HG03196 (cell line): Measurements from ENCODE around the gene DOCK4.

Experiments used
- ATAC-seq: cut with Tn5 transposase; IDR thresholded peaks from one replicate; pipeline ENCODE4 v1.9.1; 2021; ENCODE audit not compliant: unreplicated experiment

DOCK4 gene

DNA sequence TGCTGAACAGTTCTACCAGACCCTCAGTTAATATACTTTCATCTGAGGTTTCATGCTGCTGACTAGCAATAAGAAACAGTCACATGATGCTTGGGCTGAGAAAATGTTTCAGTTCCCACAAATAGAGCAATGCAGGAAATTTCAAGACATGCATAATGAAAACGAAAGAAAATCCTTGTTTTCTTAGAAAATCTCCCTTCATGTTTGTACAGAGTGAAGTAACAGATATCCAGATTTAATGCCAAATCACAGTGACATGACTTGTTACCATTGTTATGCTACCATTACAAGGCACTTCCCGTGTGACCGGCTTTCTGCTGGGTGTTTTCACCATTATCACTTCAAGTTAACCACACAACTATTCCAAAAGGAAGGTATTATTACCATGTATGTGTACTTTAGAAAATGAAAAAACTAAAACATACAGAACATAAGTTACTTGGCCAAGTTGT is 121.7 kb downstream of the DOCK4 start:
- ATAC-seq: peak; percentile 51

DNA sequence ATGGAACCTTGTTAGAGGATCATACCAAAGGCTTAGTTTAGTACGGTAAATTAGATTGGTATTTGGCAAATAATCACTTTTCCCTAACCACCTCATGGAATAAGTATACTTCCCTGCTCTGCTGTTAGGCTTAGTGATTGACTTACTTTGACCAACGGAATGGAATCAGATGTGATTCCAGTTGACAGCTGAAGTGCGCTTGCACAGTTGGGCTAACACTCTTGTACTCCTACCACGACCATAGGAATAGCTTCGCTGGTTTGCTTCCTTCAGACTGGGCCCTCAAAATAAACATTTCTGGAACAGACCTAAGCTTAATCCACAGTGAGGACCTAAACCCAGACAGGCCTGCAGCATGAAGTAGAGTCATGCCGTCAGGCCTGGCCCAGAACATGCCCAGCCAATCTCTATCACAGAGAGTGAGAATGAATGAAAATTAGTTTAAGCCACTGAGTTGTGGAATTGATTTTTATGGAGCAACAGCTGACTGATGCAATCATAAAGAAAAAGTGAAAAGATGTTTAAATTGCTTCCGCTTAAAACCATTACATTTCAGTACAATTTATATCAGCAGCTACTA is 122.3 kb downstream of the DOCK4 start:
- ATAC-seq: no peak

DNA sequence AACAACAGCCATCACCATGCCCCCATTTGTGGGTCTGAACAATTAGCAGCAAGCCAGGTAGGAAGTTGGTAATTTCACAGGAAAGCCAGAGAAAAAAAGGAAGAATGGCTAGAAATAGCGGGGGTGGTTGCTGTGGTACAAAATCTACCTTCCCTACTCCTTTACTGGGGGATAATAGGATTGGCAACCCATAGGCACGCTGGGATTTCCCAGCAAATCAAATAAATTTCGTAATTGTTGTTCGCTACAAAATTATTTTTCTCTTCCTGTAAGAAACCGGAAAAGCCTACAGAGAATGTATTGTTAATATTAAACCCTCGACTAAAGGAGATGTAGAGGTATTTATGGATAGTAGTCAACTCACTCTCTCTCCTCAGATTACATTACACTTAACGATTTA is 123.9 kb downstream of the DOCK4 start:
- no peak for ATAC-seq

DNA sequence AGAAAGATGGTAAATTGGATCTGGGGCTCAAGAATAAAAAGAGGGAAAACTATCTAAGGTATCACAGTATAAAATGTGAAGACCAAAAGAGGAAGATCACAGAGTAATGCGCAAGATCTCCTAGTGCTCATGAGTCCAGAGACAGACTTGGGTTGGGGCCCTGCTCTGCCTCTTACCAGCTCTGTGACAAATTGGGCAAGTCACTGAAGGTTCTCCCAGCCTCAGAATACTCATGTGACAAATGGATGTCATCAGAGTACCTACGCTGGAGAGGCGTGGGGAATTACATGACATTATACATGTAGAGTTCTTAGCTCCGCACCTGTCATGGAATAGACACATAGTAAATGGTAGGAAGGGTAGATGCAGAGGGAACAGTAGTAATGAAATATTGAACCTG is 124.4 kb downstream of the DOCK4 start:
- ATAC-seq: no peak

DNA sequence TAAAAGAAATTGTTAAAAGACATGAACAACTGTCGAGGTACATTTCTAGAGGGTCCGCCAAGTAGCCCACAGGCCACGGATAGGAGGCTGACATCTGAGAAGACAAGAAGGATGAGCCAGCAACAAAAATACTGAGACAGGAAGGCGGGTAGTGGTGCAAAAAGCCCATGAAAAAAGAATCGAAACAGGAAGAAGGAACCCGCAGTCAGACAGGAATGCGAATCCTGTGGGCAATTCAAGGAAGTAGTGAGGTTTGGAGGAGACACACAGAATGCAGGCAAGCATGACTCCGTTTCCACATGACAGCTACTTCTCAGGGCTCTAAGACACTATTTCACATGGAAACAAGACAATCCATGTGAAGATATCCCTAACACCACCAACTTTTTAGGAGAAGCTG is 125.2 kb downstream of the DOCK4 start:
- peak; percentile 40 for ATAC-seq

DNA sequence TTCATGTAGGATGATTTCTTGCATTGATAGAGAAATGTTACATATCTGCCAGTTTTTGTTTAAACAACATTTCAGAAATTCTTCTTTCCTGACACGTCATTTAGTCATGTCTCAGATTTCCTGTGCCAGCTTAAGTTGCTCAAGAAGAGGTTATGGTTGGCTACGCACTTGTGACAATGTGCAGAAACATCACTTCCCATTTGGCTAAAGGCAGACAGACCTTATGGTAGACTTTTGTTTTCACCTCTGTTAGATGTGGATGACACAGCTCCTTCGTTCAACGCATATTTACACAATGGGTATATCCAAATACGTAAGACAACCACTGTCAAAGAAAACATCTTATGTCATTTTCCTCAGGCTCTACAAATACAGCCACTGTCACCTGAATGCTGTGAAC is 125.8 kb downstream of the DOCK4 start:
- ATAC-seq: peak; percentile 92

DNA sequence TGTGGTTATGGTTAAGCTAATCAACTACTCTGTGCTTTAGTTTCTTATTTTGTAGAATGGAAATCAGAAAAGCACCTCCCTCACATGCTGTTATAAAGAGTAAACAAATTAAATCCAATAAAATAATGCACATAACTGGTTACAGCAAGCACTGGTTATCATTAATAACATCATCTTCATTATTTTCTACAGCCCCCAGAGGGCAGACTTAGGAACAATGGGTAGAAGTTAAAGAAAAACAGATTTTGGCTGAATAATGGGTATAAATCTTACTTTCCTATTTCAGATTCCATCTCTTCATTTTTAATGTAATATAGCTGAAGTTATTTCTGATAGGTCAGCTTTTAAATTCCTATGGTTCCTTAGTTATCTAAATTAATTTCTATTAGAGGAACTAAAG is 126.5 kb downstream of the DOCK4 start:
- no peak for ATAC-seq

DNA sequence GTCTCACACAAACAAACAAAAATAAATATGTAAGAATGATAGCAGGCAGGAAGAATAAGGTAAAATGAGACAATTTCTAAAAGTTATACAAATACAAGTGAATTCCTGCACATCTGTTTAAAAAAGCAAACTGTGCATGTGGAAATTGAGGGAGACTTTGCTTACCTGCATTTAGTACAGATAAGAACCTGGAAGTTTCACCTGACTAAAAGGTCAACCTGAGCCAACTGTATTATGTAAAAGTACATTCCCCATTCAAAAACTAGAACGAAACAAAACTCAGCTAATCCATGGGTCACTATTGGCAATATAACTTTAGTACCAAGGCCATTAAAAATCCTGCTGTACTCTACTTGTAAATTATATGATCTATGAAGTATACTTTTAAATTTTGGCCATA is 127.1 kb downstream of the DOCK4 start:
- no peak for ATAC-seq

DNA sequence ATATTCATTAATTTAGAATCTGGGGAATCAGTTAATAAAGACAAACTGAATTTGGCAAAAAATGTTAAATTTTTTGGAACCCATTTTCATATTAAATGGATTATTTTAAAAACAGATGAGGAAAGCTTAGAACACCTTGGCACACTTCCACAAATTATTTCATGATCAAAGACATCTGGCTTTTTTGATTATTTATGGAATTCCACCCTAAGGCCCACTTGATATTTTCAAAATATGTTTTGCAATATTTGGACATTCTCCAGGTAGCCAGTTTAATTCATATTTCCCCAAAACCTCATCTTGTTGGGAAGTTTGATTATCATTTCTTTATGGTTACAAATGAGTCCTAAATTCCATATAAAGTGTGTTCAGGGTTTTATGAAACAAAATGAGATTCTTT is 129.9 kb downstream of the DOCK4 start:
- no peak for ATAC-seq

DNA sequence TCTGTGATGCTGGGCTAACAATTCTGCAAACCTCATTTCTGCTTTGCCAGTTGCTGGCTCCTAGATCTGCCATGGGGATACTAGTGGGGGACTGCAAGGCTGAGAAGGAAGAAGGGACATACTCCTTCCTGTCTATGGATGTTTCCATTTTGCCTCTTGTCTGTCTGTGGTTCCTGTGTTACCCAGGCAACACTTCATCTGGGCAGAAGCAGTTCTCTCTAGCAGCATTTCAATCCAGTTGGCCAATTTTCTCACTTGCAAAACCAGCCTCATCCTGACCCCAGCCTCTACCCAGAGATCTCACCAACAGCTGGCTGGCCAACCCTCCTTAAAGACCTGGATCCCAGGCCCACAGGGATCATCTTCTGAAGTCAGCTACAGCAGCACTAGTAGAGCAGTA is 131.7 kb downstream of the DOCK4 start:
- no peak for ATAC-seq

DNA sequence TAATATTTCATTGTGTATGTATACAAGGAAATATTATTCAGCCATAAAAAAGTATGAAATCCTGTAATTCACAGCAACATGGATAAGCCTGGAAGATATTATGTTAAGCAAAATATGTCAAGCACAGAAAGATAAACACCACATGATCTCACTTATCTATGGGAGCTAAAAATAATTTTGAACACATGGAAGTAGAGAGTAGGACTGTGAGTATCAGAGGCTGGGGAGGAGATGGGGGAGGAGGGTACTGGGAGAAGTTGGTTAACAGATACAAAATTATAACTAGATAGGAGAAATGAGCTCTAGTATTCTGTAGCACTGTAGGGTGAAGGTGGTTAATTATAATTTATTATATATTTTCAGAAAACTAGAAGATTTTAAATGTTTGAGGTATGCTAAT is 132.7 kb downstream of the DOCK4 start:
- no peak for ATAC-seq

DNA sequence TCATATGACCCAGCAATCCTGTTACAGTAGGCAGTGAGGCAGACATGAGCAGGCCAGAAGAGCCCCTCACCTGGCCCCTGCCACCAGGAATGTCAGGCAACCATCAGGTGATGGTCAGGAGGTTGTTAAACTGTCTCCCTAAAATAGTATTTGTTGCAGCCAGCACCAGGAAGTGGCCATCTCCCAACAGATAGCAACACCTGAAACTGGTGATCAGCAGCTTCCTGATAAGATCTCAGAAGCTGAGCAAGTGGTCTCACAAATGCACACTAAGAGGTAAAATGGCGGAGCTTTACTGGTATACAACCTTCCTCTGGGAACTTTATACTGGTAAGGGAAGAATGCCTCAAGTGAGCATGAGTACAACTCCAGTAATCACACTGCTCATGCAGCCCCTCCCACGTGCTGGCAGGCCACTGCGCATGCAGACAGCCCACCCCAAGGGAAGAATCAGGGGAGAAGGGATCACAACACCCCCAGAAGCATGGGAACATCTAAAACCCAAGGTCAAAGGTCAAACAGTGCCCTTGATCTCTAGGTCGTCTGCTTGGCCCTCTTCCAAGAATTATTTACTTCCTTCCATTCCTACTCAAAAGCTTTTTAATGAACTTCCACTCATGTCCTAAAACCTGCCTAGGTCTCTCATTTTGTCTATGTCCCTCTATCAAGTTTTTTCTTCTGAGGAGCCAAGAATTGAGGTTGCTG is 133.5 kb downstream of the DOCK4 start:
- no peak for ATAC-seq

DNA sequence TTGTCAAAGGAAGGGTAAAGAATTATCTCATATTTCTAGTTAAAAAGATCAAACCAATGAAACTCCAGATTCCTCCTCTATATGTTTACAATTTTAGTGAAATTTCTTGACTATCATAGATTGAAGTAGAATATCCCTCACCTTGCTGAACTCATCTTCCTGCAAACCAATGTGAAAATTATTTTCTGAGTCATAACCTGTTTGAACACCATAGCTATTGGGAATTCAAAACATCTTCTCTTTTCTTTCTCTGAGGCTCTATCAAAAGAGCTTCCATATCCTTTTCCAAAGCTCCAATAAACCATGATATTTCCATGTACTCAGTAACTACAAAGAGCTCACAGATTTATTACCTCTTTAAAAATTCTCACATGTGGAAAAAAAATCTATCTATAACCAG is 134.3 kb downstream of the DOCK4 start:
- no peak for ATAC-seq

DNA sequence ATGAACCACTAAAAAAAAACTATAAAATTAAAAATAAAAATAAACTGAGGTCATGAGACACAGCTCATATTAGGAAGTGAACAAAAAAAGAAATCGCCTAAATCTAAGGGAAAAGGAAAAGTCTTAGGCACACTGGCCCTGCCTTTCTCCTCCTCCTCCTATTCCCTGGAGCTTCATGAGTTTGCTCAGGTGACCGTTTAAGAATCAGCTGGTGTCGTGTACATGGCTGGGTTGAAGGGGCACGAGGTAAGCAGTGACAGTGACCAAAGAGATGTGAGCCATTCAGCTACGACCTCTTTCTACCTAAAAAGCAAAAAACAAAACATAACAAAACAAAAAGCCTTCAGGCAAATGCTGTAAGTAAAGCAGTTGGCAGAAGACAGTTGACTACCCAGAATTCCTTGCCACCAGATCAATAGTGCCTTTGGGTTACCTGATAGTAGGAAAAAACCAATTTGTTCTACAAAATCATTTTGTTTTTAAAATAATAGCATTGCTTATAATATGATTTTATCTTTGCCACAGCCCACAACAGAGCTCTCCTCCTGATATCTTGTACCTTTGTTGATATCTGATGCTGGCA is 135.4 kb downstream of the DOCK4 start:
- ATAC-seq: no peak

DNA sequence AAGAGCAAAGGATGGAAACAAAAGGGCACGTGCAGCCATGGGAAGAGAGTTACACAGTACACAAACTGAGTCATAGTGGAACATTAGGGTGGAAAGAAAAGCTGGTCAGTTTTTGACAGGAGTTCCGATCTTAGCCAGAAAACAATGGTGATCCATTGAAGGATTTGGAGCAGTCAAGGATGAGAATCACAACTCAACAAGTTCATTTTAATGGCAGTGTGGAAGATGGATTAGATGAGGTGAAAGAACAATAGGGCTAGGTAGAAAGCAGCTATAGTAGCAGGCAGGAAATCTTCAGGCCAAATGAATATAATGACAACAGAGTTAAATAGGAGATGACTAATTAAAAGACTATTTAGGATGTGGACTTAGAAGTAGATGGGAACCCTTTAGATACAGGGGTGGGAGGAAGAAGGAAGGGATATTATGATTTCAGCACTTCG is 136.3 kb downstream of the DOCK4 start:
- no peak for ATAC-seq

DNA sequence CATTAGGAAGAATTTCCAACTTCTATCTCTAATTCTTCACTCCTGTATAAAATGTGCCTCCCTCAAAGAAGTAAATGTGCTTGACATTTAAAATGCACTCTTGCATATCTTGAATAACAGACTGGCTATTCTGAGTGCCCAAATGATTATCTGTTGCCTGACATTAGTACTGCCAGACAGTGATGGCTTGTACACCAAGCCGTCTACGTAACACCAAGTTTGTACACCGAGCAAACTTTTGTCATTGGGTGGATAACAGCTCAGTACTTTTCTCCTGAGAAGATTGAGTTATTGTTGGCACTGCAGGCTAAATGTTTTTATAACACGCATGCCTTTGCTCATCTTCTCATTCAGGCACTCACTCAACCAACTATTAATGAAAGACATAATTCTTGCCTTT is 137.2 kb downstream of the DOCK4 start:
- ATAC-seq: no peak

DNA sequence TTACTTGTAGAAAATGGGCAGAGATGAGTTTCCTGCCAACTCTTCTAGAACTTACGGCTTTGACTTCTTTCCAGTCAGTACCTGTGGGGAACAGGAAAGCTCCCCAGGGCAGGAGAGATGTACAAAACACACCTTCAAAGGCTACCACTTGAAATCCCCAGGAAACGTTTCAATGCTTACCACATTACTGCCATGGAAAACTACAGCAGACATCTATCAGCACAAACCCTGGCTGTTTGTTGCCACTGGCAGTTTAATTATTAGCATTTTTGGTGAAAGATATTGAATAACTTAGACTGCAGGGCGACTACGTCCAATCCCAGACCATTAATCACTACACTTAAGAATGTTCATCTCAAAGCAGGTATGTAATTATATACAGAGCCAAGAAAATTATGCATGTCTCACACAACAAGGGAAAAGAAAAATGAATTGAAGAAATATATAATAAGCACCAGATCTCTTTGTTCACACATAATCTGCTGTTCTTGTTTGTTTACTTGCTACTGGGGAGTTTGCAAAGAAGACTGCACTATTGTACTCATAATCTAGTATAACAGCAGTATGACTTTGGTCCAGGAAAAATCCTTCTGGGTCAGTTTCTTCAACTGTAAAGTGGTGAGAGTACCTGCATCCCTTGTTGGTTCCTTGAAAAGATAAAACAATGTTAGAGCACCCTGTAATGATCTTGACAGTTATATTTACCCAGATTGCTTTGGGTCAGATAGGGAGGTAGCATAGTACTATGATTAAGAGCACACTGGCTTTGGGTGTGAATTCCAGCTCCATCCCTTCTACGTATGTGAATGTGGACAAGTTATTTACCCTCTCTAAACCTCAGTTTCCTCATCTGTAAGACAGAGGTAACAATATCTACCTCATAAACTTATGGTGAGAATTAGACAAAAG is 138.3 kb downstream of the DOCK4 start:
- no peak for ATAC-seq

DNA sequence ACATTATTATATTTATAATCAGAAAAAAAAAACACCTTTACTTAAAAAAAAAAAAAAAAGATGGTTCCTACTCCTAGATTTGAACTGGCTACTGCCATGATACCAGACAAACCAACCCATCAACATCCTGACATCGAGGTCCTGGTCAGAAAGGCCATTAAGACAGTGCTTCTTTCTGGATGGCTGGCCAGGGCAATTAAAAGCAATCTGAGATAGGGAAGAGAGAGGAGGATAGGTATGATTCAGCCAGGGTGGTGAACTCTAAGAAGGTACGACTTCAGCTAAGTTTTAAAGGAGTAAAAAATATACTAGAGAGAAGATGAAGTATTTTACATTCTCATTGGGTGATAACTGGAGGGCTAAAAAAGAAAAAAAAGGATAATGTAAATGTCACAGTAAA is 139.0 kb downstream of the DOCK4 start:
- ATAC-seq: no peak

DNA sequence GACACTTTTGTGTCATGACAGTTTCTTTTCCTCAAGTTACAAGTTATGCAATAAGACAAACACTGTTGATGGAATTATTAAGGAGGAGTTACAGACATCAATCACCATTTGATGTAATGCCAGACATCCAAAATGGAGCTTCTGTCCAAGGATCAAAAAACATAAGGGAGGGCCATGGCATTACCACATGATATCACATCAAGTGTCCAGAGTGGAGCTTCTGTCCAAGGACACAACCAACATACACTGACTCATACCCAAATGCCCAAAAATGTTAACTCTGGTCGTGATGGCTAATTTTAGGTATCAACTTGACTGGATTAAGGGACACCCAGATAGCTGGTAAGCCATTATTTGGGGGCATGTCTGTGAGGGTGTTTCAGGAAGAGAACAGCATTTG is 140.4 kb downstream of the DOCK4 start:
- no peak for ATAC-seq

DNA sequence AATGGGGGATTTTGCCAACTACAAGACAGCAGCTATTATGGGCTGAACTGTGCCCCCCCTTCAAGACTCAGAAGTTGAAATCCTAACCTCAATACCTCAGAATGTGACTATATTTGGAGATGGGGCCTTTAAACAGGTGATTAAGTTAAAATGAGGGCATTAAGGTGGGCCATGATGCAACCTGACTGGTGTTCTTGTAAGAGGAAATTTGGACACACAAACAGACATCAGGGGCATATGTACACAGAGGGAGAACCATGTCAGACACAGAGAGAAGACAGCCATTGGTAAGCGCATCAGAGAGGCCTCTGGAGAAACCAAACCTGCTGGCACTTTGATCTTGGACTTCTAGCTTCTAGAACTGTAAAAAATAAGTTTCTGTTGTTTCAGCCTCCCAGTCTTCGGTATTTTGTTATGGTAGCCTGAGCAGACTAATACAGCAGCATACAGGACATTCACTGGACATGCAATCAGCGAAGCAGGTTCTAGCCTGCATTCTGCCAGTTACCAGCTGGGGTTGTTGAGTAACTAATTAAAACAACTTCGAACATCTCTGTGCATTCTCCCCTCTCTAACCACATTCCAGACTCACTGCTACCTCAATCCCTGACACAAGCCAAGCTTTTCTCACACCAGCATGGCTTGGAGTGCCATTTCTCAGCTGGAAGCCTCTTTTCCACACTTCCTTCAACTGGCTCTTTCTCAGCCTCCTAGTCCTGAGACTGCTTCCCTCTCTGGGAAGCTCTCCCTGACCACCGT is 141.4 kb downstream of the DOCK4 start:
- ATAC-seq: no peak

DNA sequence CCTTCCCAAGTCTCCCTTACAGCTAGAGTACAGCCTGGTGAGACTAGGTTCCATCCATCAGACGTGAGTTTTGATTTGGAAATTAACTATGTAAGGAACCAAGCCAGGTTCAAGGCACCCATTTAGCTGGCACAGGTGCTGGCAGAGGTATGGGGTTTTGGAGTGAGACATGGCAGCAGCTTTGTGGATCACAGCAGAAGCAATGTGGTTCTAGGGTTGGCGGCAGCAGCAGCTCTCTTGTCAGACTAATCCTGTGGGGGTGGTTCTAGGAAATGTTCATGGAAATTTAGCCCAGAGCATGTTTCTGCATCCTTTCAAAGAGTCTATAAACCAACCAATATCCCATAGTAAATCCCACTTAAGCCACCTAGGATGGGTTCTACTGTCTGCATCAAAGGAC is 142.2 kb downstream of the DOCK4 start:
- ATAC-seq: no peak
